ENCODE data around the gene KRTAP12-2. TPM values are rescaled to one million over a fixed set of nuclear protein-coding genes. Genes with fewer than 3 reads are reported as not detected.

Gene KRTAP12-2
- total RNA-seq, 1 experiment from 2014 or later = not detected

DNA sequence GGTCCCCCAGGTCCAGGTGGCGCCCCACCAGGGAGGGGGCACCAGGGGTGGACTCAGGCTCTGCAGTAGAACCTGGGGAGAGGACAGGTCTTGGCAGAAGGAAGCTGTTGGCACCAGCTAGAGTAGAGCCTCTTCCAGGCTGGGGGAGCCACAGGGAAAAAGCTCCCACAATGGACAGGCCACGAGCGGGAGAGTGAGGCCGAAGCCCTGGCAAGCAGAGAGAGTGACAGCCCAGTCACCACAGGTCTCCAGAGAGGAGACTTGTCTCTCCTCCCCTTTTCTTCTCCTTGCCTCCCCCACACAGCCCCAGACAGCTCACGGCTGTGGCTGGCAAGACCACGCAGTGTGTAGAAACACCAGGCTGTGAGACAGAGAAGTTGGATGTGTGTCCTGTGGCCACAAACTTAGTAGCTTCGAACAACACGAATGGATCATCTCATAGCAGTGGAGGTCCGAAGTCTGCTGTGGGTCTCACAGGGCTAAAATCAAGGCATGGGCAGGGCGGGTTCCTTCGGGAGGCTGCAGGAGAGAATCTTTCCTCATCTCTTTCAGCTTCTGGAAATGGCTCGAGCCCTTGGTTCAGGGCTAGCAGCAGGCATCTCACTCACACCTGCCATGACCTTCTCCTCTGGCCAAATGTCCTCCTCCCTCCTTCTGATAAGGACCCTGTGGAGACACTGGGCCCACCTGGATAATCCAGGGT lies 15.6 kb downstream of the KRTAP12-2 start (continued):
- no peak for TF ChIP-seq ZNF532 (CRISPR knock-in tag; IDR thresholded peaks at IDR 0.05; ENCODE audit: borderline replicate concordance)
- TF ChIP-seq, protein P1, sequence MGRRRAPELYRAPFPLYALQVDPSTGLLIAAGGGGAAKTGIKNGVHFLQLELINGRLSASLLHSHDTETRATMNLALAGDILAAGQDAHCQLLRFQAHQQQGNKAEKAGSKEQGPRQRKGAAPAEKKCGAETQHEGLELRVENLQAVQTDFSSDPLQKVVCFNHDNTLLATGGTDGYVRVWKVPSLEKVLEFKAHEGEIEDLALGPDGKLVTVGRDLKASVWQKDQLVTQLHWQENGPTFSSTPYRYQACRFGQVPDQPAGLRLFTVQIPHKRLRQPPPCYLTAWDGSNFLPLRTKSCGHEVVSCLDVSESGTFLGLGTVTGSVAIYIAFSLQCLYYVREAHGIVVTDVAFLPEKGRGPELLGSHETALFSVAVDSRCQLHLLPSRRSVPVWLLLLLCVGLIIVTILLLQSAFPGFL (CRISPR knock-in tag; IDR thresholded peaks at IDR 0.05; ENCODE audit: borderline replicate concordance) = no peak

DNA sequence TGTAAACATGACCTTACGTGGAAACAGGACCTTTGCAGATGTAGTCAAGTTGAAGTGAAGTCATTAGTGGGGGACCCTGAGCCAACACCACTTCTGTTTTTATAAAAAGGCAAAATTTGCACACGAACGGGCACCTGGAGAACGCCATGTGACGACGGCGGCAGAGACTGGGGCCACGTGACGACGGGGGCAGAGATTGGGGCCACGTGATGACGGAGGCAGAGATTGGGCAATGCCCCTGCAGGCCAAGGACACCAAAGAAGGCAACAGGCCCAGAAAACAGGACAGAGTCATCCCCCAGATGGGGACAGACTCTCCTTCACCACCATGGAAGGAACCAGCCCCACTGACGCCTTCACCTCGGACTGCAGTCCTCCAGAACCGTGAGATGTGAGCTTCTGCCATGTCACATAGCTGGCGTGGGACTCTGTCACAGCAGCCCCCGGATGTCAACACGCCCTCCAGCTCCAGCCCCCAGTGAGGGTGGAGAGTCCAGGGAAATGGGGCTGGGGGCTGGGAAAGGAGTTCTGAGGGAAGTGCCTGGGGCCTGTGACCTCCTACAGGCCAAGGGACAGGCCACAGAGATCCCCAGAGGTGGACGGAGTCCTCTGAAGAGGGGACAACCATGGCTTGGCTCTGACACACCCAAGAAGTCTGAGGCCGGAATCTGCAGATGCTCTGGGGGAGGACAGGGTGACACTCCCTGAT lies 16.3 kb downstream of the KRTAP12-2 start:
- ATAC-seq (no peak), DNase-seq (ENCODE audit: low spot score) (no peak)
- Mint-ChIP-seq H3K27ac (no peak overlapping the region), H3K4me3 (no peak overlapping the region), H3K36me3 (peaks cover 6% of the 10 kb centered on the region; the same call in 1 of the 2 replicates), H3K27me3 (ENCODE audit: low read depth) (peaks cover 6% of the 10 kb centered on the region), H3K4me1 (peaks cover 10% of the 10 kb centered on the region), H3K9me3 (peaks cover 7% of the 10 kb centered on the region; the same call in 1 of the 2 replicates)
- TF ChIP-seq E2F4 (CRISPR knock-in tag; IDR thresholded peaks at IDR 0.05; ENCODE audit: borderline replicate concordance, low read depth) (no peak), GRHL2 (CRISPR knock-in tag; IDR thresholded peaks at IDR 0.05; ENCODE audit: insufficient replicate concordance, severe bottlenecking) (no peak), NFYB (CRISPR knock-in tag; conservative IDR thresholded peaks at IDR 0.05; ENCODE audit: low read depth) (no peak), ETV6 (CRISPR knock-in tag; IDR thresholded peaks at IDR 0.05) (no peak), ZNF219 (CRISPR knock-in tag; IDR thresholded peaks at IDR 0.05; ENCODE audit: borderline replicate concordance) (no peak), STAT6 (CRISPR knock-in tag; conservative IDR thresholded peaks at IDR 0.05; ENCODE audit: low read depth) (no peak), OVOL2 (CRISPR knock-in tag; IDR thresholded peaks at IDR 0.05; ENCODE audit: borderline replicate concordance) (no peak), SOX15 (CRISPR knock-in tag; IDR thresholded peaks at IDR 0.05) (no peak), CREB1 (CRISPR knock-in tag; IDR thresholded peaks at IDR 0.05) (no peak)
- TF ChIP-seq, protein P2, sequence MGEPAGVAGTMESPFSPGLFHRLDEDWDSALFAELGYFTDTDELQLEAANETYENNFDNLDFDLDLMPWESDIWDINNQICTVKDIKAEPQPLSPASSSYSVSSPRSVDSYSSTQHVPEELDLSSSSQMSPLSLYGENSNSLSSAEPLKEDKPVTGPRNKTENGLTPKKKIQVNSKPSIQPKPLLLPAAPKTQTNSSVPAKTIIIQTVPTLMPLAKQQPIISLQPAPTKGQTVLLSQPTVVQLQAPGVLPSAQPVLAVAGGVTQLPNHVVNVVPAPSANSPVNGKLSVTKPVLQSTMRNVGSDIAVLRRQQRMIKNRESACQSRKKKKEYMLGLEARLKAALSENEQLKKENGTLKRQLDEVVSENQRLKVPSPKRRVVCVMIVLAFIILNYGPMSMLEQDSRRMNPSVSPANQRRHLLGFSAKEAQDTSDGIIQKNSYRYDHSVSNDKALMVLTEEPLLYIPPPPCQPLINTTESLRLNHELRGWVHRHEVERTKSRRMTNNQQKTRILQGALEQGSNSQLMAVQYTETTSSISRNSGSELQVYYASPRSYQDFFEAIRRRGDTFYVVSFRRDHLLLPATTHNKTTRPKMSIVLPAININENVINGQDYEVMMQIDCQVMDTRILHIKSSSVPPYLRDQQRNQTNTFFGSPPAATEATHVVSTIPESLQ (CRISPR knock-in tag; IDR thresholded peaks at IDR 0.05) = no peak
- TF ChIP-seq, protein P3, sequence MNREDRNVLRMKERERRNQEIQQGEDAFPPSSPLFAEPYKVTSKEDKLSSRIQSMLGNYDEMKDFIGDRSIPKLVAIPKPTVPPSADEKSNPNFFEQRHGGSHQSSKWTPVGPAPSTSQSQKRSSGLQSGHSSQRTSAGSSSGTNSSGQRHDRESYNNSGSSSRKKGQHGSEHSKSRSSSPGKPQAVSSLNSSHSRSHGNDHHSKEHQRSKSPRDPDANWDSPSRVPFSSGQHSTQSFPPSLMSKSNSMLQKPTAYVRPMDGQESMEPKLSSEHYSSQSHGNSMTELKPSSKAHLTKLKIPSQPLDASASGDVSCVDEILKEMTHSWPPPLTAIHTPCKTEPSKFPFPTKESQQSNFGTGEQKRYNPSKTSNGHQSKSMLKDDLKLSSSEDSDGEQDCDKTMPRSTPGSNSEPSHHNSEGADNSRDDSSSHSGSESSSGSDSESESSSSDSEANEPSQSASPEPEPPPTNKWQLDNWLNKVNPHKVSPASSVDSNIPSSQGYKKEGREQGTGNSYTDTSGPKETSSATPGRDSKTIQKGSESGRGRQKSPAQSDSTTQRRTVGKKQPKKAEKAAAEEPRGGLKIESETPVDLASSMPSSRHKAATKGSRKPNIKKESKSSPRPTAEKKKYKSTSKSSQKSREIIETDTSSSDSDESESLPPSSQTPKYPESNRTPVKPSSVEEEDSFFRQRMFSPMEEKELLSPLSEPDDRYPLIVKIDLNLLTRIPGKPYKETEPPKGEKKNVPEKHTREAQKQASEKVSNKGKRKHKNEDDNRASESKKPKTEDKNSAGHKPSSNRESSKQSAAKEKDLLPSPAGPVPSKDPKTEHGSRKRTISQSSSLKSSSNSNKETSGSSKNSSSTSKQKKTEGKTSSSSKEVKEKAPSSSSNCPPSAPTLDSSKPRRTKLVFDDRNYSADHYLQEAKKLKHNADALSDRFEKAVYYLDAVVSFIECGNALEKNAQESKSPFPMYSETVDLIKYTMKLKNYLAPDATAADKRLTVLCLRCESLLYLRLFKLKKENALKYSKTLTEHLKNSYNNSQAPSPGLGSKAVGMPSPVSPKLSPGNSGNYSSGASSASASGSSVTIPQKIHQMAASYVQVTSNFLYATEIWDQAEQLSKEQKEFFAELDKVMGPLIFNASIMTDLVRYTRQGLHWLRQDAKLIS (CRISPR knock-in tag; IDR thresholded peaks at IDR 0.05; ENCODE audit: borderline replicate concordance) = no peak
- TF ChIP-seq, protein P4, sequence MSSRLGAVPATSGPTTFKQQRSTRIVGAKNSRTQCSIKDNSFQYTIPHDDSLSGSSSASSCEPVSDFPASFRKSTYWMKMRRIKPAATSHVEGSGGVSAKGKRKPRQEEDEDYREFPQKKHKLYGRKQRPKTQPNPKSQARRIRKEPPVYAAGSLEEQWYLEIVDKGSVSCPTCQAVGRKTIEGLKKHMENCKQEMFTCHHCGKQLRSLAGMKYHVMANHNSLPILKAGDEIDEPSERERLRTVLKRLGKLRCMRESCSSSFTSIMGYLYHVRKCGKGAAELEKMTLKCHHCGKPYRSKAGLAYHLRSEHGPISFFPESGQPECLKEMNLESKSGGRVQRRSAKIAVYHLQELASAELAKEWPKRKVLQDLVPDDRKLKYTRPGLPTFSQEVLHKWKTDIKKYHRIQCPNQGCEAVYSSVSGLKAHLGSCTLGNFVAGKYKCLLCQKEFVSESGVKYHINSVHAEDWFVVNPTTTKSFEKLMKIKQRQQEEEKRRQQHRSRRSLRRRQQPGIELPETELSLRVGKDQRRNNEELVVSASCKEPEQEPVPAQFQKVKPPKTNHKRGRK (CRISPR knock-in tag; IDR thresholded peaks at IDR 0.05; ENCODE audit: borderline replicate concordance) = no peak
- CTCF ChIA-PET = no interaction called here
- POLR2A ChIA-PET = no interaction called here
